ENCODE measurements around the gene UQCC2.

GRCh38 chr6:33757906-33758305 lies 46.4 kb upstream of the UQCC2 start:
- TF ChIP-seq CTCF (conservative IDR thresholded peaks at IDR 0.05 in 1 of 2, IDR thresholded peaks at IDR 0.05 in 1 of 2; ENCODE audit: extremely low read depth in 1 of 2, insufficient read depth in 1 of 2, low read depth in 1 of 2, low read length in 2 of 2): no peak
- no peak for TF ChIP-seq EZH2 (IDR thresholded peaks at IDR 0.05; ENCODE audit: borderline replicate concordance, low read length)

Data from mammary epithelial cell (primary cell).